HG03521 (cell line): ENCODE data around the gene ACTL8.

Experiments
- ATAC-seq: cut with Tn5 transposase; IDR thresholded peaks from one replicate; pipeline ENCODE4 v1.9.1; 2021; ENCODE audit warnings: mild to moderate bottlenecking, moderate library complexity; ENCODE audit not compliant: unreplicated experiment

ACTL8 gene

GRCh38 chr1:17755120-17755519, at the start of gene ACTL8:
ACTL8 (plus strand) TSS chr1:17755333; CDS start chr1:17823009, 67,676 bp downstream.
- ATAC-seq = no peak

- ATAC-seq = no peak
These were observed 48.7 kb upstream of the ACTL8 start for GRCh38 chr1:17706445-17706844.

- no peak for ATAC-seq
These were observed 45.2 kb upstream of the ACTL8 start for GRCh38 chr1:17709981-17710380.

GRCh38 chr1:17710889-17711576, 44.1 kb upstream of the ACTL8 start:
- no peak for ATAC-seq

- ATAC-seq = no peak
These were observed 43.6 kb upstream of the ACTL8 start for GRCh38 chr1:17711577-17711910.

- ATAC-seq = no peak
These were observed 43.2 kb upstream of the ACTL8 start for GRCh38 chr1:17711941-17712340.

- no peak for ATAC-seq
These were observed 41.1 kb upstream of the ACTL8 start for GRCh38 chr1:17713993-17714392.

- ATAC-seq = no peak
These were observed 37.3 kb upstream of the ACTL8 start for GRCh38 chr1:17717594-17718535.

GRCh38 chr1:17719874-17720273, 35.3 kb upstream of the ACTL8 start:
- ATAC-seq = no peak

- ATAC-seq = no peak
These were observed 33.7 kb upstream of the ACTL8 start for GRCh38 chr1:17721444-17721843.

- no peak for ATAC-seq
These were observed 31.4 kb upstream of the ACTL8 start for GRCh38 chr1:17723684-17724083.

GRCh38 chr1:17724150-17724549, 31.0 kb upstream of the ACTL8 start:
- no peak for ATAC-seq

GRCh38 chr1:17725084-17725719, 29.9 kb upstream of the ACTL8 start:
- ATAC-seq = no peak

- ATAC-seq = no peak
These were observed 29.1 kb upstream of the ACTL8 start for GRCh38 chr1:17725811-17726582.

- ATAC-seq = no peak
These were observed 26.9 kb upstream of the ACTL8 start for GRCh38 chr1:17728123-17728712.

- ATAC-seq = no peak
These were observed 25.9 kb upstream of the ACTL8 start for GRCh38 chr1:17729248-17729647.

GRCh38 chr1:17729909-17730308, 25.2 kb upstream of the ACTL8 start:
- ATAC-seq = no peak

- ATAC-seq = no peak
These were observed 23.7 kb upstream of the ACTL8 start for GRCh38 chr1:17731460-17731859.

GRCh38 chr1:17732475-17732874, 22.7 kb upstream of the ACTL8 start:
- ATAC-seq = no peak

GRCh38 chr1:17733661-17734060, 21.5 kb upstream of the ACTL8 start:
- ATAC-seq = no peak

- no peak for ATAC-seq
These were observed 20.5 kb upstream of the ACTL8 start for GRCh38 chr1:17734609-17735008.
